HepG2 (cell line): ENCODE results near the gene SMTNL1. TPM values are rescaled to one million over a fixed set of nuclear protein-coding genes. Genes with fewer than 3 reads are reported as not detected.

Experiments
- AGO2 ChIP-seq: fragments of 200-400 bp; formaldehyde crosslinking; optimal IDR thresholded peaks from 2 replicates; pipeline ENCODE3; 2017; ENCODE audit warnings: mild to moderate bottlenecking, low read depth, low read length, moderate library complexity
- CEBPG ChIP-seq: IDR thresholded peaks from 2 replicates; pipeline ENCODE4 v1.6.1; 2016
- GATAD2A ChIP-seq: IDR thresholded peaks from 2 replicates; pipeline ENCODE4 v1.6.1; 2016
- HOXA7 ChIP-seq: sonication (generic); formaldehyde crosslinking; IDR thresholded peaks from 2 replicates; pipeline ENCODE4 v1.8.1; 2022; ENCODE audit warnings: mild to moderate bottlenecking, missing genetic modification reagents, moderate library complexity
- KDM2A ChIP-seq: sonication (generic); formaldehyde crosslinking; IDR thresholded peaks from 2 replicates; pipeline ENCODE4 v1.4.0; 2020; ENCODE audit warnings: low read depth, missing genetic modification reagents, borderline replicate concordance
- MIER2 ChIP-seq: IDR thresholded peaks from 2 replicates; pipeline ENCODE4 v1.6.1; 2016; ENCODE audit warnings: missing biosample characterization, missing genetic modification reagents
- MXI1 ChIP-seq: IDR thresholded peaks from 3 replicates; pipeline ENCODE4 v1.6.1; 2012; ENCODE audit warnings: low read depth, low read length, inconsistent platforms, borderline replicate concordance
- NFKB2 ChIP-seq: sonication (generic); formaldehyde crosslinking; IDR thresholded peaks from 2 replicates; pipeline ENCODE4 v1.4.0; 2020; ENCODE audit warnings: missing genetic modification reagents, borderline replicate concordance
- NFYC ChIP-seq: IDR thresholded peaks from 2 replicates; pipeline ENCODE4 v1.6.1; 2016; ENCODE audit warnings: missing genetic modification reagents, missing compliant biosample characterization
- NRL ChIP-seq: sonication (generic); formaldehyde crosslinking; IDR thresholded peaks from 2 replicates; pipeline ENCODE4 v1.5.0; 2020; ENCODE audit warnings: missing genetic modification reagents, mild to moderate bottlenecking, moderate library complexity, borderline replicate concordance
- RXRB ChIP-seq: IDR thresholded peaks from 2 replicates; pipeline ENCODE4 v1.6.1; 2016; ENCODE audit warnings: borderline replicate concordance, missing genetic modification reagents, missing compliant biosample characterization
- SALL2 ChIP-seq: sonication (generic); formaldehyde crosslinking; IDR thresholded peaks from 2 replicates; pipeline ENCODE4 v1.8.1; 2023; ENCODE audit warnings: mild to moderate bottlenecking, missing genetic modification reagents, inconsistent platforms
- SP5 ChIP-seq: IDR thresholded peaks from 2 replicates; pipeline ENCODE4 v1.6.1; 2016; ENCODE audit warnings: low read depth, borderline replicate concordance
- ZFP1 ChIP-seq: IDR thresholded peaks from 2 replicates; pipeline ENCODE4 v1.6.1; 2016
- ZNF224 ChIP-seq: sonication (generic); formaldehyde crosslinking; IDR thresholded peaks from 2 replicates; pipeline ENCODE4 v1.5.0; 2020; ENCODE audit warnings: mild to moderate bottlenecking, missing genetic modification reagents
- ZNF230 ChIP-seq: sonication (generic); formaldehyde crosslinking; IDR thresholded peaks from 2 replicates; pipeline ENCODE4 v1.4.0; 2020; ENCODE audit warnings: mild to moderate bottlenecking, missing genetic modification reagents
- ZNF260 ChIP-seq: sonication (generic); formaldehyde crosslinking; IDR thresholded peaks from 2 replicates; pipeline ENCODE4 v1.4.0; 2020; ENCODE audit warnings: missing genetic modification reagents, low read depth, mild to moderate bottlenecking, borderline replicate concordance
- ZNF292 ChIP-seq: sonication (generic); formaldehyde crosslinking; IDR thresholded peaks from 2 replicates; pipeline ENCODE4 v1.8.1; 2022; ENCODE audit warnings: mild to moderate bottlenecking, low read depth, missing genetic modification reagents, borderline replicate concordance
- ZNF501 ChIP-seq: sonication (generic); formaldehyde crosslinking; IDR thresholded peaks from 2 replicates; pipeline ENCODE4 v1.5.1; 2020; ENCODE audit warnings: mild to moderate bottlenecking, moderate library complexity, missing genetic modification reagents
- ZNF605 ChIP-seq: sonication (generic); formaldehyde crosslinking; IDR thresholded peaks from 2 replicates; pipeline ENCODE4 v1.8.0; 2022; ENCODE audit warnings: mild to moderate bottlenecking, missing genetic modification reagents
- polyA plus RNA-seq, 8 experiments: library from polyadenylated mRNA; depleted of rRNA in 3 of 8; stranded (reverse) in 7 of 8; unstranded in 1 of 8; fragments of >200 nt; fragmentation: Illumina TruSeq in 4 of 8; extraction: Trizol in 4 of 8; gene quantifications; 2 replicates each; pipeline versions ENCODE4 v1.2.1 to v1.2.3, GENCODE V29; 2011 to 2016; ENCODE audit warnings: low read depth in 4 of 8, missing spikeins in 1 of 8, mixed read lengths in 1 of 8; ENCODE audit not compliant: insufficient read depth in 1 of 8
- total RNA-seq, 5 experiments: library from RNA; depleted of rRNA; stranded (reverse); fragments of >200 nt; fragmentation: Illumina TruSeq; extraction: Trizol; gene quantifications; 2 replicates each; pipeline ENCODE4 v1.2.3, GENCODE V29; 2016; ENCODE audit warnings: low read depth in 1 of 5
- TF ChIP-seq, protein P1 (sequence below): IDR thresholded peaks from 2 replicates; pipeline ENCODE4 v1.4.0; 2020; ENCODE audit warnings: mild to moderate bottlenecking, missing genetic modification reagents
- TF ChIP-seq, protein P2 (sequence below): sonication (generic); formaldehyde crosslinking; IDR thresholded peaks from 2 replicates; pipeline ENCODE4 v1.4.0; 2020; ENCODE audit warnings: missing genetic modification reagents, low read depth, mild to moderate bottlenecking, borderline replicate concordance
- TF ChIP-seq, protein P3 (sequence below): sonication (generic); formaldehyde crosslinking; IDR thresholded peaks from 2 replicates; pipeline ENCODE4 v1.5.1; 2020; ENCODE audit warnings: mild to moderate bottlenecking, missing genetic modification reagents, moderate library complexity

Gene SMTNL1
- total and polyA plus RNA-seq, 2 of the 13 experiments (the other 11 are each of a cell fraction or from before 2014, with no cell fraction given), result 0.04 TPM; not detected in 1

DNA sequence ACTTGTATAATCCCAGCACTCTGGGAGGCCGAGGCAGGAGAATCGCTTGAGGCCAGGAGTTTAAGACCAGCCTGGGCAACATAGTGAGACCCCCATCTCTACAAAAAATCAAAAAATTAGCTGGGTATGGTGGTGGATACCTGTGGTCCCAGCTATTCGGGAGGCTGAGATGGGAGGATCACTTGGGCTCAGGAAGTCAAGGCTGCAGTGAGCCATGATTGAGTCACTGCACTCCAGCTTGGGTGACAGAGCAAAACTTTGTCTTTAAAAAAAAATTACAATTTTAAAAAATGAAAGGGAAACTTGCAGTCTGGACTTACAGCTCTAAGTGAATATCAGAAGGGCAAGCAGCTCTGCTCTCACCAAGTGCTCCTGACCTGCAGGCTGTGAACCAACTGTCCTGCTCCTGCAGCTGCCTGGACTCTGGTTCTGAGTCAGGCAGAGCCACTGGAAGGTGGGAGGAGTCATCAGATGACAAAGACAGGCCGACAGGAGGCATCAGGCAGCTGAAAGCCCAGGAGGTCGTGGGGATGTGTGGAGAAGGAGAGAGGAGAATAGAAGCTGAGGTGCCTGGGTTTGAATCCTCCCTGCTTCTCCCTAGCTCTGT lies 9.6 kb downstream of the SMTNL1 start (continued):
- TF ChIP-seq, protein P1, sequence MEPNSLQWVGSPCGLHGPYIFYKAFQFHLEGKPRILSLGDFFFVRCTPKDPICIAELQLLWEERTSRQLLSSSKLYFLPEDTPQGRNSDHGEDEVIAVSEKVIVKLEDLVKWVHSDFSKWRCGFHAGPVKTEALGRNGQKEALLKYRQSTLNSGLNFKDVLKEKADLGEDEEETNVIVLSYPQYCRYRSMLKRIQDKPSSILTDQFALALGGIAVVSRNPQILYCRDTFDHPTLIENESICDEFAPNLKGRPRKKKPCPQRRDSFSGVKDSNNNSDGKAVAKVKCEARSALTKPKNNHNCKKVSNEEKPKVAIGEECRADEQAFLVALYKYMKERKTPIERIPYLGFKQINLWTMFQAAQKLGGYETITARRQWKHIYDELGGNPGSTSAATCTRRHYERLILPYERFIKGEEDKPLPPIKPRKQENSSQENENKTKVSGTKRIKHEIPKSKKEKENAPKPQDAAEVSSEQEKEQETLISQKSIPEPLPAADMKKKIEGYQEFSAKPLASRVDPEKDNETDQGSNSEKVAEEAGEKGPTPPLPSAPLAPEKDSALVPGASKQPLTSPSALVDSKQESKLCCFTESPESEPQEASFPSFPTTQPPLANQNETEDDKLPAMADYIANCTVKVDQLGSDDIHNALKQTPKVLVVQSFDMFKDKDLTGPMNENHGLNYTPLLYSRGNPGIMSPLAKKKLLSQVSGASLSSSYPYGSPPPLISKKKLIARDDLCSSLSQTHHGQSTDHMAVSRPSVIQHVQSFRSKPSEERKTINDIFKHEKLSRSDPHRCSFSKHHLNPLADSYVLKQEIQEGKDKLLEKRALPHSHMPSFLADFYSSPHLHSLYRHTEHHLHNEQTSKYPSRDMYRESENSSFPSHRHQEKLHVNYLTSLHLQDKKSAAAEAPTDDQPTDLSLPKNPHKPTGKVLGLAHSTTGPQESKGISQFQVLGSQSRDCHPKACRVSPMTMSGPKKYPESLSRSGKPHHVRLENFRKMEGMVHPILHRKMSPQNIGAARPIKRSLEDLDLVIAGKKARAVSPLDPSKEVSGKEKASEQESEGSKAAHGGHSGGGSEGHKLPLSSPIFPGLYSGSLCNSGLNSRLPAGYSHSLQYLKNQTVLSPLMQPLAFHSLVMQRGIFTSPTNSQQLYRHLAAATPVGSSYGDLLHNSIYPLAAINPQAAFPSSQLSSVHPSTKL (CRISPR knock-in tag), result no peak
- TF ChIP-seq NFYC, result no peak
- 0 out of 2 replicates have a peak, but pooled peaks have one; percentile 30 for TF ChIP-seq SP5 (CRISPR knock-in tag)
- TF ChIP-seq MXI1, result no peak
- TF ChIP-seq GATAD2A (CRISPR knock-in tag), result no peak
- no peak for TF ChIP-seq RXRB
- TF ChIP-seq AGO2, result no peak
- peak; percentile 66; the same call in 1 of the 2 replicates for TF ChIP-seq ZNF292 (CRISPR knock-in tag)
- TF ChIP-seq, protein P2, sequence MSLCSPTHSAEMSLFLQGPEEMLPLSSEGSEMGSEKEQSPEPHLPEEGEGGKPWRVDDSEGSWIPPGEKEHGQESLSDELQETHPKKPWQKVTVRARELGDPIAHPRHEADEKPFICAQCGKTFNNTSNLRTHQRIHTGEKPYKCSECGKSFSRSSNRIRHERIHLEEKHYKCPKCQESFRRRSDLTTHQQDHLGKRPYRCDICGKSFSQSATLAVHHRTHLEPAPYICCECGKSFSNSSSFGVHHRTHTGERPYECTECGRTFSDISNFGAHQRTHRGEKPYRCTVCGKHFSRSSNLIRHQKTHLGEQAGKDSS (CRISPR knock-in tag), result no peak
- no peak for TF ChIP-seq MIER2
- no peak for TF ChIP-seq NFKB2 (CRISPR knock-in tag)
- peak; percentile 27; the same call in 1 of the 2 replicates for TF ChIP-seq ZNF501 (CRISPR knock-in tag)
- TF ChIP-seq HOXA7 (CRISPR knock-in tag), result no peak
- TF ChIP-seq ZFP1 (CRISPR knock-in tag), result no peak
- peak; percentile 41; the same call in 1 of the 2 replicates for TF ChIP-seq KDM2A (CRISPR knock-in tag)
- TF ChIP-seq CEBPG (CRISPR knock-in tag), result no peak; the same call in 1 of the 2 replicates
- no peak for TF ChIP-seq ZNF230 (CRISPR knock-in tag)
- TF ChIP-seq SALL2 (CRISPR knock-in tag), result no peak
- TF ChIP-seq, protein P3, sequence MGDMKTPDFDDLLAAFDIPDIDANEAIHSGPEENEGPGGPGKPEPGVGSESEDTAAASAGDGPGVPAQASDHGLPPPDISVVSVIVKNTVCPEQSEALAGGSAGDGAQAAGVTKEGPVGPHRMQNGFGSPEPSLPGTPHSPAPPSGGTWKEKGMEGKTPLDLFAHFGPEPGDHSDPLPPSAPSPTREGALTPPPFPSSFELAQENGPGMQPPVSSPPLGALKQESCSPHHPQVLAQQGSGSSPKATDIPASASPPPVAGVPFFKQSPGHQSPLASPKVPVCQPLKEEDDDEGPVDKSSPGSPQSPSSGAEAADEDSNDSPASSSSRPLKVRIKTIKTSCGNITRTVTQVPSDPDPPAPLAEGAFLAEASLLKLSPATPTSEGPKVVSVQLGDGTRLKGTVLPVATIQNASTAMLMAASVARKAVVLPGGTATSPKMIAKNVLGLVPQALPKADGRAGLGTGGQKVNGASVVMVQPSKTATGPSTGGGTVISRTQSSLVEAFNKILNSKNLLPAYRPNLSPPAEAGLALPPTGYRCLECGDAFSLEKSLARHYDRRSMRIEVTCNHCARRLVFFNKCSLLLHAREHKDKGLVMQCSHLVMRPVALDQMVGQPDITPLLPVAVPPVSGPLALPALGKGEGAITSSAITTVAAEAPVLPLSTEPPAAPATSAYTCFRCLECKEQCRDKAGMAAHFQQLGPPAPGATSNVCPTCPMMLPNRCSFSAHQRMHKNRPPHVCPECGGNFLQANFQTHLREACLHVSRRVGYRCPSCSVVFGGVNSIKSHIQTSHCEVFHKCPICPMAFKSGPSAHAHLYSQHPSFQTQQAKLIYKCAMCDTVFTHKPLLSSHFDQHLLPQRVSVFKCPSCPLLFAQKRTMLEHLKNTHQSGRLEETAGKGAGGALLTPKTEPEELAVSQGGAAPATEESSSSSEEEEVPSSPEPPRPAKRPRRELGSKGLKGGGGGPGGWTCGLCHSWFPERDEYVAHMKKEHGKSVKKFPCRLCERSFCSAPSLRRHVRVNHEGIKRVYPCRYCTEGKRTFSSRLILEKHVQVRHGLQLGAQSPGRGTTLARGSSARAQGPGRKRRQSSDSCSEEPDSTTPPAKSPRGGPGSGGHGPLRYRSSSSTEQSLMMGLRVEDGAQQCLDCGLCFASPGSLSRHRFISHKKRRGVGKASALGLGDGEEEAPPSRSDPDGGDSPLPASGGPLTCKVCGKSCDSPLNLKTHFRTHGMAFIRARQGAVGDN (CRISPR knock-in tag), result 0 out of 2 replicates have a peak, but pooled peaks have one; percentile 19
- no peak for TF ChIP-seq NRL
- no peak for TF ChIP-seq ZNF224 (CRISPR knock-in tag)
- TF ChIP-seq ZNF260 (CRISPR knock-in tag), result no peak
- 0 out of 2 replicates have a peak, but pooled peaks have one; percentile 47 for TF ChIP-seq ZNF605 (CRISPR knock-in tag)
